ENCODE results near the gene OSMR. TPM values are rescaled to one million over a fixed set of nuclear protein-coding genes. Genes with fewer than 3 reads are reported as not detected.

OSMR gene
- total RNA-seq, 1 donor from 2014 or later: 25.5 TPM

DNA sequence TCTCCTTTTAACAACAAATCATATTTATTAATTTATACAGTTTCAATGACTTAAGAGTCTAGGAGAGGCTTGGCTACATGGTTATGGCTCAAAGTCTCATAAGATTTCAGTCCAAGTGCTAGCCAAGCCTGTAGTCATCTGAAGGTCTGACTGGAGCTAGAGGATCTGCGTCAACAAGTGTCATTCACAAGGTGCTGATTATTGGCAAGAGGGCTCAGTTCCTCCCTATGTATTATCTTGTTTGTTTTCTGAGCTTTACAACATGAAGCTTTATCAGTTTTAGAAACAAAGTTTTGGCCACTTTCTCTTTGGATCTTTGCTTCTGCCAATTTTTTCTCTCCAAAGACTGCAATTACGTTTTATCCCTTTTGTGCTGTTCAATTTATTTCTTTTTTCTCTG lies 133.7 kb downstream of the OSMR start:
- H3K4me3 ChIP-seq (ENCODE audit: low read depth, low read length): no peak overlapping the region
- TF ChIP-seq, protein P1, sequence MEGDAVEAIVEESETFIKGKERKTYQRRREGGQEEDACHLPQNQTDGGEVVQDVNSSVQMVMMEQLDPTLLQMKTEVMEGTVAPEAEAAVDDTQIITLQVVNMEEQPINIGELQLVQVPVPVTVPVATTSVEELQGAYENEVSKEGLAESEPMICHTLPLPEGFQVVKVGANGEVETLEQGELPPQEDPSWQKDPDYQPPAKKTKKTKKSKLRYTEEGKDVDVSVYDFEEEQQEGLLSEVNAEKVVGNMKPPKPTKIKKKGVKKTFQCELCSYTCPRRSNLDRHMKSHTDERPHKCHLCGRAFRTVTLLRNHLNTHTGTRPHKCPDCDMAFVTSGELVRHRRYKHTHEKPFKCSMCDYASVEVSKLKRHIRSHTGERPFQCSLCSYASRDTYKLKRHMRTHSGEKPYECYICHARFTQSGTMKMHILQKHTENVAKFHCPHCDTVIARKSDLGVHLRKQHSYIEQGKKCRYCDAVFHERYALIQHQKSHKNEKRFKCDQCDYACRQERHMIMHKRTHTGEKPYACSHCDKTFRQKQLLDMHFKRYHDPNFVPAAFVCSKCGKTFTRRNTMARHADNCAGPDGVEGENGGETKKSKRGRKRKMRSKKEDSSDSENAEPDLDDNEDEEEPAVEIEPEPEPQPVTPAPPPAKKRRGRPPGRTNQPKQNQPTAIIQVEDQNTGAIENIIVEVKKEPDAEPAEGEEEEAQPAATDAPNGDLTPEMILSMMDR (conservative IDR thresholded peaks at IDR 0.05; ENCODE audit: low read depth, low read length): no peak
- DNase-seq (ENCODE audit: low read depth): no peak

Other genes with a start within 250 kb of the OSMR start
- gene RICTOR, start 228.4 kb downstream of the OSMR start, total RNA-seq: 10.1 and 13.8 TPM in 2 replicates